NCI-H82 treated with DMSO at 0.1 percent for 48 hours (cell line): ENCODE data around the gene SLC36A3.
A peak's percentile ranks its signal among the peaks of the same experiment; 100 is the strongest.
"Not testable (repeated sequence)": the region's sequence is repeated elsewhere in the genome, so short reads cannot be mapped to it uniquely, and the experiment has no call there.

Source experiments
- DNase-seq: peaks from one replicate; lab custom pipeline; 2025; ENCODE audit not compliant: unreplicated experiment; lab: John Stamatoyannopoulos, UW

SLC36A3 gene

DNA sequence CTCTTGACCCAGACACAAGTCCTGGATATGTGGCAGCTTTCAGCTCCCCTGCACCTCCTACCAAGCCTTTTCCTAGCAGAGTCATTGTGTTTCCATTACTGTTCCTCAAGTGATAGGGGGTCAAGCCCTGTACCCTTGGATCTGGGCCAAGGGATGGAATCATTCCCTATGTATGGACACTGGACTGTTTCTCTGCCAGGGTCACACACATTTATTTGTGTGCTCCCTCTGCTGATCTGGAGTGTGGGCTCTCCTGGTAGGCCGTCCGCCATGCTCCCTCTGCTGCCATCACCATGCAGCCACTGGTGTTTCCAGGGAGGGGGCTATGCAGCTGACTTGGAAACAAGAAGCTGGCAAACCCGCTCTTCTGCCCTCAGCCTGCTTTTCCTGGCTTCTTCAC is 41.0 kb downstream of the SLC36A3 start:
- DNase-seq, result no peak

DNA sequence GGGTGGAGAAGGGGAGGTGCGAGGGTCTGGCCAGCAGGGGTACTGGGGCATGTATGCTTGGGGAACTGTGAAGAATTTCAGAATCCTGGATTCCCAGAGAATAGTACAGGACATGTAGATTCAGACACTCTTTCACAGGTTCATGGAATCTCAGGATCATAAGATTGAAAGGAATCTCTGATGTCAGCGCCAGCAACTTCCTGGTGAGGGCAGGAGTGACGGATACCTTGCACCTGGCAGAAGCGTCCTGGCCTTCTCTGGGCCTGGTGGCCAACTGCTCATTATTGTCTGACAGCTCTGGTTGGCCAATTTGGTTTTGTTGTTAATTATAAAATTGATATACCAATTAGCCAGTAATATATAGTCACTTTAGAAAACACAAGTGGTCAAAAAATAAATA is 43.6 kb downstream of the SLC36A3 start:
- no peak for DNase-seq

DNA sequence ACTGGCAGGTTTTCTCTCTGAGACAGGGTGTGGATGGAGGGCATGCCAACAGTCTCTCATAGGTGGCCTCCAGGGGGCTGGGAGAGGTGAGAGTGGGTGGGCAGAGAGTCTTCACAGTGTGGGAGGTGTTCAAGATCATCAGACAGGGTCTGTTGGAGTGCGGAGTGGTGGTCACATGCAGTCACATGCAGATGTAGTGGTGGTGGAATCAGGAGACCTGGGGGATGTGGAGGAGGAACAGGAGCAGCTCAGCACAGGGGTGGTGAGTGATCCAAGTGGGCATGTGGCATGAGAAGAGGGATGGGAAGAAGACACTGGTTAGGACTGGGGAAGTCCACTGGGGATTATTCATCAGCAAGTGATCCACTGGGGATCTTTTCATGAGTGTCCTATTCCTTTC is 44.8 kb downstream of the SLC36A3 start:
- no peak for DNase-seq

DNA sequence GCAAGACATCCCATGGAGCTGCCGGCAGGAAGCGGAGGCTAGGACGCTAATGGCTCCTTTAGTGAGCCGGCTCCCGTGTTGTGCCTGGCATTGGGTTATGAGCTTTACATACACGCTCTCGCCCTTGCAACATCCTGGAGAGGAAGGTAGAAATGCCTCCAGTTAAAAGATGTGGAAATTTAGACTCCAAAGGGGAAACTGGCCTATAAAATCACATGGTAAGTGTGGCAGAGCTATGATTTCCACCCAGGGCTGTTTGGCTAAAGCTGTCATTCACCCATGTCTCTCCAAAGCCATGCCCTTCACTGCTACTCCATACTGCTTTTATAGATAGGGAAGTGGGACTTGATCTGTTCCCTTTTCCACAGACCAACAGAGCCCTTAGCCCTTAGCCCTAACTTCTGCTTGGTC is 45.4 kb downstream of the SLC36A3 start:
- no peak for DNase-seq

DNA sequence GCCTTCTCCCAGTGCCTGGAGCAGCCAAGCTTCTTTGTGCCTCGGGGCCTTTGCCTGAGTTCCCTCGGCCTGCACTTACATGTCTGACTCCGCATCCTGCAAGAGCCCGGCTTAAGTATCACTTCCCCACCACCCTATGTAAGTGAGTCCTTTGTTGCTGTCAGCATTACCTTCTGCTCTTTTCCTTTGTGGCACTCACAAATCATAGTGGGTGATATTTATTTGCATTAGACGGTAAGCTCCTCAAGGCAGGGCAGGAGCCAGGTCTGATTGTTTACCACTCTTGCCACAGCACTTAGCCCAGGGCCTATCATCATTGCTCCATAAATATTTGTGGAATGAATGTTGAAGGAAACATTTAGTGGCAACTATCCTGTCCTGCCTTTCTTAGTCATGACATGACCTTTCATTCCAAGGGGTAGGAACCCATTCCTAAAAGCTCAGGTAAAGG is 45.8 kb downstream of the SLC36A3 start:
- DNase-seq, result no peak

DNA sequence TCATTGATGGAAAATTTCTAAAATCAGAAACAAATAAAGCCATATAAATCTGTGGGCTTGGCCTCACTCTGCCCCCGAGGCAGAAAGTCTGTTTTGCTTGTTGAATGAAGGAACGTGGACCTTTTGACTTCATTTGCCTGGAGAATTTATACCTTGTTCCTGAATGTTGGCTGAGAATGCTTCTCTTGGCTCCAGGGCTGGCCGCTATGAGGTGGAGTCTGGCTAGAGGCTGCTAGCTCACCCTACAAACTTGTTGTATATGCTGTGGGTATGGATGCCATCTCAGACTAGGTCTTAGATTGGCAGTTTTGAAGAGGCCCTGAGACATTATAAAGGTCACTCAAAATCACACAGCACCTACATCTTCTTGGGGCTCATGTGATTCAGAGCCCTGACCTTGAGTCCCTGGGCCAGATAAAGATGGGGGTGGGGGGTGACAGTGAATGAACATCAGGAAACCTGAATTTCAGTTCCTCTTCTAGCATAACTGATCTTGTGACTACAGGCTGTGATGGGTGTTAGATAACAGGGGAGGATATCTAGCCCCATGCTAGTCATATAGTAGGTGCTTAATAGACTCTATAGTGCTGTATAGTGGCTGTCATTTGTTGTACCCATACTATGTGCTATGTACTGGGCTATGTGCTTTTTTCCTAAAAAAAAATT is 47.8 kb downstream of the SLC36A3 start:
- DNase-seq, result no peak

DNA sequence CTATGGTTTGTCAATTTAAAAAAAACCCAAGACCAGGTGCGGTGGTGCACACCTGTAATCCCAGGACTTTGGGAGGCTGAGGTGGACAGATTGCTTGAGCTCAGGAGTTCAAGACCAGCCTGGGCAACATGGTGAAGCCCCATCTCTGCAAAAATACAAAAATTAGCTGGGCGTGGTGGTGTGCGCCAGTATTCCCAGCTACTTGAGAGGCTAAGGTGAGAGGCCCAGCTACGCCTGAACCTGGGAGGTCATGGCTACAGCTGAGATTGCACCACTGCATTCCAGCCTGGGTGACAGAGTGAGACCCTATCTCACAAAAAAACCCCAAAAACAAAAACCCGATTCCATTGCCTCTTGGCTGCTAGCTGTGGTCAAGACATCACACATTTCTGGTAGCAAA is 48.6 kb downstream of the SLC36A3 start:
- not testable (repeated sequence) for DNase-seq

DNA sequence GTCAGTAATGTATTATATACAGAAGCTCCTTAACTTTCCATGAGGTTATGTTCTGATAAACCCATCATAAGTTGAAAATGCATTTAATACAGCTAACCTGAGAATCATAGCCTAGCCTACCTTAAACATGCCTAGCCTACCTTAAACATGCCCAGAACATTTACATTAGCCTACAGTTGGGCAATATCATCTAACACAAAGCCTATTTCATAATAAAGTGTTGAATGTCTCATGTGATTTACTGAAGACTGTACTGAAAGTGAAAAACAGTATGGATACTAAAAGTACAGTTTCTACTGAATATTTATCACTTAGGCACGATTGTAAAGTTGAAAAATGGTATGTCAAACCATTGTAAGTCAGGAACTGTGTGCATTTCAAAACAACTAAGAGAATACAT is 49.0 kb downstream of the SLC36A3 start:
- DNase-seq, result no peak

DNA sequence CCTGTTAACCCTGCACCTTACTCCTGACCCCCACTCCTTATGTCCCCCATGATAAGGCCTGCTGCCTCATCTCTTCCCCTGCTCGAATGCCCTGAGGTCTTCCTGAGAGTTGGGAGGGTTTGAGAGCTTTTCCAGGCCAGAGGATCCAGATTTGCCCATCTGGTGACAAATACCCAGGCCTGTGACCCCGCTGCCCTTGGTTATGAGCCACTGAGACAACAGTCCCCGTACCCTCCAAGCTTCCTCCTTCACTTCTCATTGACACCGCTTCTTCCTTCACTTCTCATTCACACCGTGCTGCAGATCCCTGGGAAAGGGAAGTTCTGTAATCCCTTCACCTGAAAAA is 50.0 kb downstream of the SLC36A3 start:
- no peak for DNase-seq

DNA sequence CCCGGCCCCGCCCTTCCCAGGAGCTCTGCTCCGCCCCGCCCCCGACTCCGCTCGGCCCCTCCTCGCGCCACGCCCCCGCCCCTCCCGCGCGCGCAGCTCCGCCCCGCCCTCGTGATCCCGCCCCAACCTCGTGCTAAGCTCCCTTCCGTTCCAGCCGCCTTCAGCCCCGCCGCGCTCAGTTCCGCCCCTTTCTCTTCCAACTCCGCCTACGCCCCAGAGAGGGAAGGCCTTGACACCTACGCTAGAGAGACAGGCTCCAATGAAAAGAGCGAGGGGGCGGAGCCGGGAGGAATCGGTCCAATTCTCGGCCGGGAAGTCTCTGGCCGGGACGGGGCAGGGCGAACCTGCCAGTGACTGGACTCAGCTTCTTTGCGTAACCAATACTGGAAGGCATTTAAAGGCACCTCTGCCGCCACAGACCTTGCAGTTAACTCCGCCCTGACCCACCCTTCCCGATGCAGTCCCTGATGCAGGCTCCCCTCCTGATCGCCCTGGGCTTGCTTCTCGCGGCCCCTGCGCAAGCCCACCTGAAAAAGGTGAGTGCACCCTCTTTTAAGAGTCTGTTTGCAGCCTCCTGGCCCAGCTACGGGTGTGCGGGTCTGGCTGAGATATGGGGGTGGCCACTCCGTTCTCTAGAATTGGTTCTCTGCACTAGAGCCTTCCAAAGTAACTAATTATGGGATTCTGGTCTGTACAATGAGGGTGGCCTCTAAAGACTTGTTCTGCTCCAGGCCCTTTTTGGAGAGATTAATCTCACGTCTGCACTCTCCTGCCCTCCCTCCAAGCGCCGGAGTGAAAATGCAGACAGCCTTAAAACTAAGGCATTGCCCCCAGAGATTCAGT is 50.6 kb downstream of the SLC36A3 start, which contains the start of gene GM2A:
GM2A (plus strand) TSS at position 424 of the 843 bp plus-strand sequence; CDS start at position 456, 32 bp downstream.
- DNase-seq, result peak; percentile 95

DNA sequence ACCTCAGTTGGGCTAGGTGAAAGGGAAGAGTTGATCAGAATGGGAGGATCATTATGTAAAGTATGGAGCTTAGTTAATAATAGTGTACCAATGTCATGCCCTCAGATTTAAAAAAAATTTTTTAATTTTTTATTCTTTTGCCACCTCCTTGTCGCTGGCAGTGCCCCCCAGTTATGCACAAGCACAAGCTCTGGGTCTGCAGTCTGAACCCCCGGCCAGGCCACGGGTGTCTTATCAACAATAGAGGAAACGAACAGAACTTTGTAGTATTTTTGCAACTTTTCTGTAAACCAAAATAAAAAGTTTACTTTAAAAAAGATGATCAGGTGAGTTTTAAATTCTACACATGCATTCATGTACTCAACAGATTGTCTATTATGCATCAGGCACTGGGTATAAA is 51.9 kb downstream of the SLC36A3 start:
- no peak for DNase-seq

DNA sequence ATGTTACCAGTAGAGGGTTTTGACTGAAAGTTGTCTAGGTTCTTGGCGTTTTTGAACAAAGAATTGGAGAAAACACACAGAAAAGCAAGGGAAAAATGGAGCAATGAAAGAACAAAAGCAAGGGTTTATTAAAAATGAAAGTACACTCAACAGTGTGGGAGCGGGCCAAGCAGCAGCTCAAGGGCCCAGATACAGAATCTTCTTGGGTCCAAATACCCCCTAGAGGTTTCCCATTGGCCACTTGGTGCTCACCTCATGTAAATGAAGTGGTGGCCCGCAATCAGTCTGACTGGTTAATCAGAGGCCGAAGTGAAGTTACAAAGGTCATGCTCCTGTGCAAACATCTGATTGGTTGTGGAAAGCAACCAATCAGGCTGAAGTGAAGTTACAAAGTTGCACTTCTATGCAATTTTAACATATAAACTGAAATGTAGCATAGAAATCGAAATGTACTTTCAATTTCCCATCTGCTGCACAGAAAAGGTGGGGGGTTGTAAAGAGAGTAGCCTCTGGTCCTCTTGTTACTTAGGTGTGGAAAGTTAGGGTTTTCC is 52.5 kb downstream of the SLC36A3 start:
- no peak for DNase-seq

DNA sequence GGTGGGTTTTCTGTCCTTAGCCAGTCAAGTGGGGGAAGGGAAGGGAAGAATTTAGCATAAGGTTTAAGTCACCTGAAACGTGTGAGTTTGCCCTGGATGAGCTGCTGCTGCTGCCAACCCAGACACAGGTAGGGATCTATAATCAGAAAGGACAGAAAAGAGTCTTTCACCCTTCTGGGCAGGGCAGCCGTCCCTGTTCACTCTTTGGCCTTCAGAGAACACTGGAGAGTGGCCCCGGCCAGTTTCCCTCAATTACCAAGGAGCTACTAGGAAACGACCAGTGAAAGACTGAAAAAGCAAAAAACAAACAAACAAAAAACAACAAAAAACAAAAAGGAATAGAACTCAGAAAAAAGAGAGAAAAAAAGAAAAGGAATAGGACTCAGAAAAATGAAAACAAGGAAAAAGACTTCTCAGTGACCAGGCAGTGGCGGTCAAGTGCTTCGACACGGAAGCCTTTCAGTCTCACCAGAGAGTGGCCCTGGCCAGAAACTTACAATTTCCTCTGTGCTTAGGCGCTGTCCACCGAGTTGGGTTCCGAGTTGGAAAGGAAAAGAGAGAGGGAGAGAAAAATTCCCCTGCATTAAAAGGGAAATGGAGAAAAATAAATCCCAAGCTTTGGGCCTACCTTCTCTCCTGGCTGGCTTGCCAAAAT is 53.1 kb downstream of the SLC36A3 start:
- DNase-seq, result no peak

DNA sequence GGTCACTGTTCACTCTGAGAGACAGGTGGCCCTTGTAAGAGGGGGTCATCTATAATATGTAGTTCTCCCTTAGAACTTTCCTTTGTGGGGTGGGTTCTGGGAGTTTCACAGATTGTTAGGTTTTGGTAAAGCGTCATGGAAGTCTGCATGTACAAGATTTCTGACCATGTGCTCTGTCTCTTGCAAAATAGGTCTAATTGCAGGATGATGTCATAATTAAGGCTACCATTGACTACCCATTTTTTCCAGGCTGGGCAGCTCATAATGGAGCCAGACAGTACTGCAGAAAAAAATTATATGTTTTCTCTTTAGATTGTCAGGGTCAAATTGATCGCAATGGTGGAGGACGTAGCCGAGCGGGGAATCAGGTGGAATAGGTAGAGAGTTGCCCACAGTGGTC is 54.3 kb downstream of the SLC36A3 start:
- DNase-seq, result no peak

DNA sequence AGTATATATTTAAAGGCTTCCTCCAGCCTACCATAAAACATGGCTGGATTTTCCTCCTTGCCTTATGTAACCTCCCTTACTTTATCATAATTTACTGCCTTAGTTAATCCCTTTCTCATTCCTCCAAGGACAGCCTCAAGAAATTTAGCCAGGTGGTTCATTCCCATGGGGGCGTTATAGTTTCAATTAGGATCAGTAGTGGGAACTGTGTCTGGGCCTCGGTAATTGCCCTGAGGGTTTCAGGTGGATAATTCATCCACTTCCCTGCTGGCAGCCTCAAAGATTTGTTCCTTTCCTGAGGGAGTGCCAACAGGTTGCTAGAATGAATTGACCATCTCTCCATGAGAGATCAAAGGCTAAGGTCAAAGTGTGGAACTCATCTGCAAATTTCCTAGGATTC is 54.9 kb downstream of the SLC36A3 start:
- peak; percentile 90 for DNase-seq

DNA sequence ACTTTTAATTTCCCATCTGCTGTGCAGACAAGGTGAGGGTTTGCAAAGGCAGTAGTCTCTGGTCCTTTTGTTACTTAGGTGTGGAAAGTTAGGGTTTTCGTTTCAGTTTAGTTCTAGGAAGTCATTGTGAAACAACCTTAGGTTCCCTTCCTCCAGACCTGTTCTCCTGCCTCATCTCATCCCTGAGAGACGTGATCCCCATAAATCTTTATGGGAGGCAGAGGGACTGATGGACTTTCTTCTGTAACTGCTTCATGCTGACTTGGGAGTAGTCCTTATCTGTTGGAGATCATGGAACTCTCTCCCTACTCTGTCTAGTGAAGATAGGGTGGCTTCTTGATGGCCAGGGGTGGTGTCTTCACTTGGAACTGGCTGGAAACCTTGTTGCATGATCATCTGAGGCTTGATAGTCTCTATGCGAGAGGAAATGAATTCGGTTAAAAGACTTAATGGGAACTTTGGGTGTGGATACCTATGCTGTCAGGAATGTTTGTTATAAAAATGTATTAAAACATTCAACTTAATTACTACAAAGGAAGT is 57.8 kb downstream of the SLC36A3 start:
- DNase-seq, result no peak

DNA sequence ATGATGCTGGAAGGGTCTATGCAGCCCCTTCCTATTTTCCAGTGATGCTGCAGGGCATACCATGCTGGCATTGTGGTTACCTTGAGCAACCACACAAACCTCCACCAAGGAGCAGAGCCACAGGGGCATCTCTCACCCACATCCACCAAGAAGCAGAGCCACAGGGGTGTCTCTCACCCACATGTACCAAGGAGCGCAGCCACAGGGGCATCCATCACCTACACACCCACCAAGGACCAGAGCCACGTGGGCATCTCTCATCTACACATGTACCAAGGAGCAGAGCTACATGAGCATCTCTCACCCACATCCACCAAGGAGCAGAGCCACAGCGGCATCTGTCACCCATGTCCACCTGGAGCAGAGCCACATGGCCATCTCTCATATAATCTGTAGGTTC is 59.4 kb downstream of the SLC36A3 start:
- no peak for DNase-seq

DNA sequence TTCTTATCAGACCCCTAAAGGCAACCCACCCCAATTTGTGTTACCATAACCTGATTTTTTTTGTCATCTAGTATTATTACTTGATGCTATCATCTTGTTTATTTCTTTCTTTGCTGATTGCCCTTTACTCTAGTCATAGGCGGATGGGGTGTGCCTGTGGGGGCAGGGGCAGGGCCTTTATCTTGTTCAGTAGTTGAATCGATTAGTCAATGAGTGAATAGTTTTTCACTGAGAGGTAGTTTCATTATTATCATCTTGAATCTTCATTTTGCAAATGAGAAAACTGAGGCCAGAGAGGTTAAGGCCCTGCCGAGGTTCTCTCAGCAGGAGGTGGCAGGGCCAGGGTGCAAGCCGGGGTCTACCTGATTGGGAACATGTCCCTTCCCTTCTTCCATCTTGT is 60.0 kb downstream of the SLC36A3 start:
- DNase-seq, result no peak

DNA sequence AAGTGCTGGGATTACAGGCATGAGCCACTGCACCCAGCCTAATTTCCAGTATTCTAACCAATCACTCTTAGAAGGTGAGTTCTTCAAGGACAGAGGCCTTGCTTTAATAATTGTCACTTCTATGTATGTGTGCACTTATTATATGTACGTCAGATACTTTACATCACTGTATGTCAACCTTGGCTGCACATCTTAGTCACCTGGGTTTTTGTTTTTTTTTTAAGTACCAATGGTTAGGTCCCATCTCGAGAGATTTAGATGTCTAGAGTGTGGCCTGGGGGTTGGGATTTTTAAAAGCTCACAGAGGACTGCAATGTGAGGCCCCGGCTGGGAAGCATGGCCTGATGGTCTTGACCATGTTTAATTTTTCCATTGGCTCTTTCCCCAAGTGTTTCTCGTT is 60.4 kb downstream of the SLC36A3 start:
- no peak for DNase-seq

DNA sequence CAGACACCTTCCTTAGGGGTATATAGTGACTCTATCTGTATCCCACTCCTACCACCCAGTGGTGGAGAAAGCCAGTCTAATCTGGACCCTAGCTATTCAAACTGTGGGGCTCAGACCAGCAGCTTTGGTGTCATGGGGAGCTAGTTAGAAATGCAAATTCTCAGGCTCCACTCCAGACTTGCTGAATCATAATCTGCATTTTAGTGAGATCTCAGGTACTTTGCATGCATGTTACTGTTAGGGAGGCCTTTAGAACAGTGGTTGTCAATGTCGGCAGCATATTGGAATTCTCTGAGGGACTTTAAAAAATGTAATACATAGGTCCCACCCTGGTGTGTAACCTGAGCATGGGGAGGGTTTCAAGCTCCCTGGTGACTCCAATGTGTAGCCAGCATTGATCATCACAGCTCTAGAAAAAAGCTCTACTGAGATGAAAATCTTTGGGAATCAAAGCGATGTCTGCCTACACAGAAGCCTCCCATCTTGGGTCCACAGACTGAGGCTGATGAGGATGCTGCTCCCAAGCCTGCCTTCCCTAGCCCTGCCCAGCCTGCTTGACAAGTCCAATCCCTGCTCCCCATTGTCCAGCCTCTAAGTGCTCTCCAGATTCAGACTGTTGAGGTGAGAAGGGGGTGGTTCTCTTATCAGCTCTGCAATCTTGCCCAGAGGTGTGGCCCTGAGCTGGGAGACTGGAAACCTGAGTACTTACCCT is 62.5 kb downstream of the SLC36A3 start:
- DNase-seq, result no peak
